ENCODE measurements around the gene ORMDL3.

- no peak for TF ChIP-seq PATZ1 (CRISPR knock-in tag; IDR thresholded peaks at IDR 0.05; ENCODE audit: borderline replicate concordance)
- TF ChIP-seq TCF4 (CRISPR knock-in tag; IDR thresholded peaks at IDR 0.05; ENCODE audit: borderline replicate concordance) = no peak
- TF ChIP-seq POU6F1 (CRISPR knock-in tag; IDR thresholded peaks at IDR 0.05; ENCODE audit: borderline replicate concordance, low read depth) = no peak
- no peak for TF ChIP-seq ZFP30 (CRISPR knock-in tag; IDR thresholded peaks at IDR 0.05)
- TF ChIP-seq ZNF8 (CRISPR knock-in tag; IDR thresholded peaks at IDR 0.05) = no peak
- no peak for TF ChIP-seq ARNTL (CRISPR knock-in tag; IDR thresholded peaks at IDR 0.05; ENCODE audit: borderline replicate concordance, low read depth)
- TF ChIP-seq ESRRG (CRISPR knock-in tag; IDR thresholded peaks at IDR 0.05) = no peak
- TF ChIP-seq ZC3H10 (CRISPR knock-in tag; IDR thresholded peaks at IDR 0.05) = no peak
- no peak for TF ChIP-seq OSR1 (CRISPR knock-in tag; IDR thresholded peaks at IDR 0.05)
- TF ChIP-seq TOX (CRISPR knock-in tag; IDR thresholded peaks at IDR 0.05; ENCODE audit: borderline replicate concordance) = no peak
- TF ChIP-seq RARB (CRISPR knock-in tag; IDR thresholded peaks at IDR 0.05) = no peak
- TF ChIP-seq CSDC2 (CRISPR knock-in tag; IDR thresholded peaks at IDR 0.05) = no peak
- TF ChIP-seq TSHZ2 (CRISPR knock-in tag; IDR thresholded peaks at IDR 0.05) = no peak
Measured at GRCh38 chr17:39970157-39970692, 42.8 kb upstream of the ORMDL3 start.

Measured in SK-N-SH treated with all-trans-retinoic acid at 6 μM for 48 hours (cell line).